ENCODE results near the gene CCDC126. TPM values are rescaled to one million over a fixed set of nuclear protein-coding genes. Genes with fewer than 3 reads are reported as not detected.

Gene CCDC126
- total and polyA plus RNA-seq, 9 of the 15 experiments (the other 6 are each of a cell fraction or from before 2014, with no cell fraction given) = 3.0 to 16.2 (median 5.2) TPM

GRCh38 chr7:23558303-23558702 lies 38.9 kb upstream of the CCDC126 start:
- Histone ChIP-seq H3K36me3 (ENCODE audit: control insufficient read depth, insufficient read depth, low read length) (no peaks in the 10 kb centered on the region), H3K9me3 (replicated peaks; ENCODE audit: control insufficient read depth, insufficient read depth, low read depth, low read length) (no peaks in the 10 kb centered on the region), H3K27ac (ENCODE audit: extremely low read depth, low read depth, low read length) (no peak overlapping the region), H3K4me3 (no peak overlapping the region), H3K9me1 (ENCODE audit: control insufficient read depth, insufficient read depth, low read length) (no peaks in the 10 kb centered on the region), H3K27me3 (ENCODE audit: control insufficient read depth in 2 of 2, insufficient read depth in 2 of 2, low read length in 2 of 2) (peaks cover 4 to 6% of the 10 kb centered on the region in 2 experiments; a peak in 2 of 5 replicates), H3K4me2 (ENCODE audit: insufficient read depth, low read length) (no peak overlapping the region), H3K4me1 (replicated peaks in 1 of 2; ENCODE audit: control insufficient read depth in 2 of 2, insufficient read depth in 2 of 2, low read length in 2 of 2) (no peaks in the 10 kb centered on the region), H2AFZ (ENCODE audit: low read depth, low read length) (no peak overlapping the region), H3K9ac (ENCODE audit: insufficient read depth in 1 of 2, low read depth in 2 of 2, low read length in 2 of 2) (no peak overlapping the region), H3K79me2 (ENCODE audit: control insufficient read depth, insufficient read depth, low read length) (no peaks in the 10 kb centered on the region), H4K20me1 (replicated peaks; ENCODE audit: control insufficient read depth, insufficient read depth, low read length) (no peaks in the 10 kb centered on the region)
- POLR2A ChIA-PET = no interaction called here
- no TSS peak for BruUV-seq (replicated peaks)
- TF ChIP-seq ZNF778 (CRISPR knock-in tag; IDR thresholded peaks at IDR 0.05) (no peak), DACH1 (IDR thresholded peaks at IDR 0.05; ENCODE audit: partially characterized antibody) (peak; percentile 22)
- ATAC-seq (no peak), DNase-seq (ENCODE audit: extremely low read depth in 1 of 4, low spot score in 3 of 4) (no peak), FAIRE-seq (no peak)
- intact Hi-C loops (cut with micrococcal nuclease) = no loop called here
- CTCF ChIA-PET (ENCODE audit: low intra/inter-chr PET ratio) = no interaction called here
- in situ Hi-C loops (cut with MboI) = loop anchor here (5.0 to 25.0 kb wide), 2 partner anchors 476 to 1529 kb away; no protein-coding TSS in a partner anchor

- DNase-seq (ENCODE audit: extremely low read depth in 1 of 4, low spot score in 3 of 4) = peak; percentile 62 to 86 (median 69)
- in situ Hi-C loops (cut with MboI) (loop anchor here (5.0 to 25.0 kb wide), 2 partner anchors 137 to 1517 kb away; no protein-coding TSS in a partner anchor), intact Hi-C loops (cut with micrococcal nuclease) (loop anchor here (1.0 to 5.0 kb wide), 4 partner anchors 23 to 142 kb away; no protein-coding TSS in a partner anchor)
- Histone ChIP-seq H3K9ac (ENCODE audit: insufficient read depth in 1 of 2, low read depth in 2 of 2, low read length in 2 of 2) (no peak overlapping the region), H3K4me3 (no peak overlapping the region), H3K27me3 (ENCODE audit: control insufficient read depth in 2 of 2, insufficient read depth in 2 of 2, low read length in 2 of 2) (no peaks in the 10 kb centered on the region), H3K4me2 (ENCODE audit: insufficient read depth, low read length) (peak overlapping the region; percentile 46), H2AFZ (ENCODE audit: low read depth, low read length) (peak overlapping the region; percentile 85), H3K9me3 (replicated peaks; ENCODE audit: control insufficient read depth, insufficient read depth, low read depth, low read length) (no peaks in the 10 kb centered on the region), H3K9me1 (ENCODE audit: control insufficient read depth, insufficient read depth, low read length) (no peaks in the 10 kb centered on the region), H3K36me3 (ENCODE audit: control insufficient read depth, insufficient read depth, low read length) (no peaks in the 10 kb centered on the region), H3K27ac (ENCODE audit: extremely low read depth, low read depth, low read length) (no peak overlapping the region), H4K20me1 (replicated peaks; ENCODE audit: control insufficient read depth, insufficient read depth, low read length) (no peaks in the 10 kb centered on the region), H3K79me2 (ENCODE audit: control insufficient read depth, insufficient read depth, low read length) (no peaks in the 10 kb centered on the region), H3K4me1 (replicated peaks in 1 of 2; ENCODE audit: control insufficient read depth in 2 of 2, insufficient read depth in 2 of 2, low read length in 2 of 2) (peaks cover 0 to 5% of the 10 kb centered on the region in 2 experiments; a peak in 2 of 5 replicates)
- peak; percentile 98 for ATAC-seq
- BruUV-seq (replicated peaks) = no TSS peak
- 3% methylated on average over 5 of the region's 5 CpGs for WGBS (ENCODE audit: insufficient coverage, low coverage, missing lambda C conversion rate)
- POLR2A ChIA-PET = interaction anchor here (0.5 to 1.7 kb wide), 2 partner anchors 26 to 1291 kb away, joined by 3 read pairs; no protein-coding TSS in a partner anchor
- CTCF ChIA-PET (ENCODE audit: low intra/inter-chr PET ratio) = interaction anchor here (0.7 to 4.3 kb wide), 7 partner anchors 24 to 1524 kb away, joined by 3 to 39 read pairs (median 5); partner anchors contain the start of gene STK31
- FAIRE-seq = peak; percentile 97
- TF ChIP-seq SRF (CRISPR knock-in tag; IDR thresholded peaks at IDR 0.05) (no peak), ETV1 (tag; conservative IDR thresholded peaks at IDR 0.05; ENCODE audit: low read depth) (peak; percentile 77), PKNOX1 (IDR thresholded peaks at IDR 0.05) (0 out of 2 replicates have a peak, but pooled peaks have one; percentile 30), CTCF (IDR thresholded peaks at IDR 0.05 in 2 of 3, conservative IDR thresholded peaks at IDR 0.05 in 1 of 3; ENCODE audit: insufficient read depth in 2 of 3, low read depth in 1 of 3, low read length in 3 of 3) (peak; percentile 82 to 91 (median 87)), JUND (IDR thresholded peaks at IDR 0.05; ENCODE audit: borderline replicate concordance, low read depth, low read length) (peak; percentile 36; the same call in 1 of the 2 replicates), JUND (tag; IDR thresholded peaks at IDR 0.05; ENCODE audit: borderline replicate concordance, low read depth, low read length) (no peak), RAD21 (CRISPR knock-in tag; conservative IDR thresholded peaks at IDR 0.05 in 1 of 2, IDR thresholded peaks at IDR 0.05 in 1 of 2) (peak; percentile 96 to 98), ZNF75A (CRISPR knock-in tag; IDR thresholded peaks at IDR 0.05) (no peak)
These were observed 26.5 kb upstream of the CCDC126 start for GRCh38 chr7:23570592-23571200.
